Stimulated activated CD8-positive, alpha-beta memory T cell treated with anti-CD3 and anti-CD28 coated beads, Interleukin-15, amount 100 ng/mL, for 4 hours (primary cell): Measurements from ENCODE around the gene GKN1.
"Not testable (repeated sequence)": the region's sequence is repeated elsewhere in the genome, so short reads cannot be mapped to it uniquely, and the experiment has no call there.

Source experiments
- DNase-seq, 2 donors: peaks; one replicate each; pipeline ENCODE4 v3.0.0-alpha.2; 2020; ENCODE audit warnings: low read depth in 2 of 2

GKN1 gene

GRCh38 chr2:68974251-68974650 lies at the start of gene GKN1:
Gene GKN1 (plus strand): TSS chr2:68974636. CDS start chr2:68974678, 42 bp downstream.
- no peak for DNase-seq

GRCh38 chr2:68925295-68925896 lies 49.0 kb upstream of the GKN1 start:
- DNase-seq, result peak in 1 of 2 donors; percentile 30

GRCh38 chr2:68926796-68927195 lies 47.6 kb upstream of the GKN1 start:
- DNase-seq, result no peak

- no peak for DNase-seq
Observed at GRCh38 chr2:68931149-68931711, 43.2 kb upstream of the GKN1 start.

- no peak for DNase-seq
Observed at GRCh38 chr2:68931799-68932198, 42.6 kb upstream of the GKN1 start.

- no peak for DNase-seq
Observed at GRCh38 chr2:68932402-68932801, 42.0 kb upstream of the GKN1 start.

- no peak for DNase-seq
Observed at GRCh38 chr2:68934021-68934420, 40.4 kb upstream of the GKN1 start.

GRCh38 chr2:68935471-68935870 lies 39.0 kb upstream of the GKN1 start:
- no peak for DNase-seq

GRCh38 chr2:68936427-68936826 lies 38.0 kb upstream of the GKN1 start:
- DNase-seq, result no peak

GRCh38 chr2:68936889-68937288 lies 37.5 kb upstream of the GKN1 start:
- DNase-seq, result no peak

GRCh38 chr2:68937346-68938055 lies 36.9 kb upstream of the GKN1 start:
- DNase-seq, result no peak

GRCh38 chr2:68938938-68939337 lies 35.5 kb upstream of the GKN1 start:
- DNase-seq, result no peak

- DNase-seq, result no peak
Observed at GRCh38 chr2:68939962-68940361, 34.5 kb upstream of the GKN1 start.

GRCh38 chr2:68940369-68940768 lies 34.1 kb upstream of the GKN1 start:
- DNase-seq, result no peak

- no peak for DNase-seq
Observed at GRCh38 chr2:68942827-68943226, 31.6 kb upstream of the GKN1 start.

GRCh38 chr2:68943581-68944568 lies 30.6 kb upstream of the GKN1 start:
- DNase-seq, result peak in 1 of 2 donors; percentile 13

GRCh38 chr2:68946117-68946516 lies 28.3 kb upstream of the GKN1 start:
- no peak for DNase-seq

GRCh38 chr2:68948710-68949109 lies 25.7 kb upstream of the GKN1 start:
- no peak for DNase-seq

- no peak for DNase-seq
Observed at GRCh38 chr2:68951899-68952298, 22.5 kb upstream of the GKN1 start.

- DNase-seq, result no peak
Observed at GRCh38 chr2:68952887-68953521, 21.4 kb upstream of the GKN1 start, which contains the start of gene GKN2. Gene GKN2 (minus strand): TSS chr2:68952893. CDS start chr2:68952861, 32 bp downstream.

- DNase-seq, result not testable (repeated sequence)
Observed at GRCh38 chr2:68955432-68955831, 19.0 kb upstream of the GKN1 start.
